GM12878 (cell line): Measurements from ENCODE around the gene RASL10A. TPM values are rescaled to one million over a fixed set of nuclear protein-coding genes. Genes with fewer than 3 reads are reported as not detected.
A peak's percentile ranks its signal among the peaks of the same experiment; 100 is the strongest.

Experiments
- BHLHE40 ChIP-seq, 2 experiments: fragments of 450-650 bp in 1 of 2; IDR thresholded peaks; 2 replicates each; pipeline ENCODE4 v1.6.1; 2011 to 2017; ENCODE audit warnings: low read depth in 2 of 2, borderline replicate concordance in 1 of 2, improper control_type of control experiment in 1 of 2, low read length in 1 of 2, mild to moderate bottlenecking in 1 of 2
- CBX5 ChIP-seq: sonication (generic); IDR thresholded peaks from 2 replicates; pipeline ENCODE4 v1.6.1; 2016; ENCODE audit warnings: low read depth, moderate library complexity, mild to moderate bottlenecking, inconsistent platforms
- IRF4 ChIP-seq: IDR thresholded peaks from 2 replicates; pipeline ENCODE4 v1.6.1; 2011; ENCODE audit warnings: low read depth, low read length
- RB1 ChIP-seq: fragments of 450-650 bp; formaldehyde crosslinking; IDR thresholded peaks from 2 replicates; pipeline ENCODE4 v1.6.1; 2017; ENCODE audit warnings: mild to moderate bottlenecking, borderline replicate concordance
- SPI1 ChIP-seq: IDR thresholded peaks from 2 replicates; pipeline ENCODE4 v1.6.1; 2011; ENCODE audit warnings: low read depth, mild to moderate bottlenecking, low read length, moderate library complexity, borderline replicate concordance; ENCODE audit not compliant: insufficient read depth
- STAT3 ChIP-seq: IDR thresholded peaks from 2 replicates; pipeline ENCODE4 v1.6.1; 2011; ENCODE audit warnings: low read depth, low read length, improper control_type of control experiment
- polyA plus RNA-seq, 11 experiments: library from polyadenylated mRNA; depleted of rRNA in 4 of 11; unstranded in 6 of 11; stranded (reverse) in 5 of 11; fragments of >200 nt; fragmentation: Nextera tagmentation in 4 of 11; fragmentation: Illumina TruSeq in 1 of 11; extraction: Ambion mirVana in 4 of 11; extraction: Trizol in 1 of 11; gene quantifications; 1 replicate in 1 of 11; 2 replicates in 10 of 11; pipeline versions ENCODE4 v1.2.1 to v1.2.3, GENCODE V29; 2011 to 2016; ENCODE audit warnings: inconsistent platforms in 2 of 11, missing spikeins in 2 of 11, low read depth in 1 of 11
- total RNA-seq, 4 experiments: library from RNA; depleted of rRNA in 3 of 4; stranded (reverse); fragments of >200 nt in 3 of 4; fragmentation: Illumina TruSeq in 1 of 4; extraction: Trizol in 1 of 4; gene quantifications; 2 replicates each; pipeline versions ENCODE4 v1.2.1 to v1.2.3, GENCODE V29; 2013 to 2021
- TF ChIP-seq, protein P1 (sequence below), 3 experiments: IDR thresholded peaks in 2 of 3; conservative IDR thresholded peaks in 1 of 3; 2 replicates each; pipeline ENCODE4 v1.5.1; 2011; ENCODE audit warnings: low read depth in 3 of 3, low read length in 3 of 3, mild to moderate bottlenecking in 3 of 3, control low read depth in 2 of 3, moderate library complexity in 2 of 3, inconsistent platforms in 1 of 3, mixed read lengths in 1 of 3; ENCODE audit not compliant: control insufficient read depth in 2 of 3, insufficient read depth in 1 of 3; ENCODE audit errors: extremely low read depth in 1 of 3
- TF ChIP-seq, protein P2 (sequence below): fragments of 450-650 bp; formaldehyde crosslinking; IDR thresholded peaks from 2 replicates; pipeline ENCODE4 v1.4.0; 2022; ENCODE audit warnings: mild to moderate bottlenecking, moderate library complexity

RASL10A gene
- total and polyA plus RNA-seq, 10 of the 15 experiments (the other 5 are each of a cell fraction or from before 2014, with no cell fraction given) = 0.12 to 0.46 (median 0.21) TPM; not detected in 6

DNA sequence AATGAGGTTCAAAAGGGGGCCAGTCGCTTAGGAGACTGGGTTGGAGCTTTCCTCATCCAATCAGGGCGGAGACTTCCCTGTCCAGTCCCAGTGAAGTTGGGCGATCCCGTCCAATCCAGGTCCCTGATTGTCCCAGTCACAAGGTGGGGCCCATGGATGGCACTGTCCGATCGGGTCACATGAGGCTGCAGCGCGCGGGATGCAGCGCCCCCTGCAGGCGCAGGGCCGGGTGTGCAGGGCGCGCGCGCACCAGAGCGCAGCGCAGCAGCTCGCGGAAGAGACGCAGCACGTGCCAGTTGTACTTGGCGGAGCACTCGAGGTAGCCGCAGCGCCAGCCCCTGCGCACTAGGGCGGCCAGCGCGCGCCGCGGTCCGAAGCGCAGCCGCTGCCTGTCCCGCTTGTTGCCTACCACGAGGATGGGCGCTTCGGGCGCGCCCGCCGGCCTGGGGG is 2.3 kb downstream of the RASL10A start (continued):
- TF ChIP-seq, protein P1, sequence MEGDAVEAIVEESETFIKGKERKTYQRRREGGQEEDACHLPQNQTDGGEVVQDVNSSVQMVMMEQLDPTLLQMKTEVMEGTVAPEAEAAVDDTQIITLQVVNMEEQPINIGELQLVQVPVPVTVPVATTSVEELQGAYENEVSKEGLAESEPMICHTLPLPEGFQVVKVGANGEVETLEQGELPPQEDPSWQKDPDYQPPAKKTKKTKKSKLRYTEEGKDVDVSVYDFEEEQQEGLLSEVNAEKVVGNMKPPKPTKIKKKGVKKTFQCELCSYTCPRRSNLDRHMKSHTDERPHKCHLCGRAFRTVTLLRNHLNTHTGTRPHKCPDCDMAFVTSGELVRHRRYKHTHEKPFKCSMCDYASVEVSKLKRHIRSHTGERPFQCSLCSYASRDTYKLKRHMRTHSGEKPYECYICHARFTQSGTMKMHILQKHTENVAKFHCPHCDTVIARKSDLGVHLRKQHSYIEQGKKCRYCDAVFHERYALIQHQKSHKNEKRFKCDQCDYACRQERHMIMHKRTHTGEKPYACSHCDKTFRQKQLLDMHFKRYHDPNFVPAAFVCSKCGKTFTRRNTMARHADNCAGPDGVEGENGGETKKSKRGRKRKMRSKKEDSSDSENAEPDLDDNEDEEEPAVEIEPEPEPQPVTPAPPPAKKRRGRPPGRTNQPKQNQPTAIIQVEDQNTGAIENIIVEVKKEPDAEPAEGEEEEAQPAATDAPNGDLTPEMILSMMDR (IDR thresholded peaks at IDR 0.05 in 2 of 3, conservative IDR thresholded peaks at IDR 0.05 in 1 of 3; ENCODE audit: control insufficient read depth in 2 of 3, extremely low read depth in 1 of 3, insufficient read depth in 1 of 3, low read depth in 3 of 3, low read length in 3 of 3) = peak; percentile 34 to 73 (median 59)
- no peak for TF ChIP-seq STAT3
- TF ChIP-seq BHLHE40 (IDR thresholded peaks at IDR 0.05; ENCODE audit: borderline replicate concordance in 1 of 2, low read depth in 2 of 2, low read length in 1 of 2) = peak; percentile 60 to 89; a peak in 3 of 4 replicates
- TF ChIP-seq, protein P2, sequence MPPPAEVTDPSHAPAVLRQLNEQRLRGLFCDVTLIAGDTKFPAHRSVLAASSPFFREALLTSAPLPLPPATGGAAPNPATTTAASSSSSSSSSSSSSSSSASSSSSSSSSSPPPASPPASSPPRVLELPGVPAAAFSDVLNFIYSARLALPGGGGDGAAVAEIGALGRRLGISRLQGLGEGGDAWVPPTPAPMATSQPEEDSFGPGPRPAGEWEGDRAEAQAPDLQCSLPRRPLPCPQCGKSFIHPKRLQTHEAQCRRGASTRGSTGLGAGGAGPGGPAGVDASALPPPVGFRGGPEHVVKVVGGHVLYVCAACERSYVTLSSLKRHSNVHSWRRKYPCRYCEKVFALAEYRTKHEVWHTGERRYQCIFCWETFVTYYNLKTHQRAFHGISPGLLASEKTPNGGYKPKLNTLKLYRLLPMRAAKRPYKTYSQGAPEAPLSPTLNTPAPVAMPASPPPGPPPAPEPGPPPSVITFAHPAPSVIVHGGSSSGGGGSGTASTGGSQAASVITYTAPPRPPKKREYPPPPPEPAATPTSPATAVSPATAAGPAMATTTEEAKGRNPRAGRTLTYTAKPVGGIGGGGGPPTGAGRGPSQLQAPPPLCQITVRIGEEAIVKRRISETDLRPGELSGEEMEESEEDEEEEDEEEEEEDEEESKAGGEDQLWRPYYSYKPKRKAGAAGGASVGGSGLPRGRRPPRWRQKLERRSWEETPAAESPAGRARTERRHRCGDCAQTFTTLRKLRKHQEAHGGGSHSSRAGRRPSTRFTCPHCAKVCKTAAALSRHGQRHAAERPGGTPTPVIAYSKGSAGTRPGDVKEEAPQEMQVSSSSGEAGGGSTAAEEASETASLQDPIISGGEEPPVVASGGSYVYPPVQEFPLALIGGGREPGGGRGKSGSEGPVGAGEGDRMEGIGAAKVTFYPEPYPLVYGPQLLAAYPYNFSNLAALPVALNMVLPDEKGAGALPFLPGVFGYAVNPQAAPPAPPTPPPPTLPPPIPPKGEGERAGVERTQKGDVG (CRISPR knock-in tag) = no peak
- 0 out of 2 replicates have a peak, but pooled peaks have one; percentile 20 for TF ChIP-seq RB1
- TF ChIP-seq IRF4 = no peak
- no peak for TF ChIP-seq CBX5
- no peak for TF ChIP-seq SPI1
- TF ChIP-seq, all 136 proteins: peak for 7
